GM12891 (cell line): ENCODE measurements around the gene WFDC10A.

Experiments
- POLR2A ChIP-seq: IDR thresholded peaks from 2 replicates; pipeline ENCODE4 v1.6.1; 2011; ENCODE audit warnings: low read depth, low read length, control low read depth
- POLR2AphosphoS5 ChIP-seq: IDR thresholded peaks from 2 replicates; pipeline ENCODE4 v1.6.1; 2011; ENCODE audit warnings: low read depth, low read length, control low read depth

- TF ChIP-seq POLR2AphosphoS5, result no peak
- no peak for TF ChIP-seq POLR2A
Measured at GRCh38 chr20:45593498-45593897, 36.0 kb upstream of the WFDC10A start.
